PFSK-1 (cell line): ENCODE measurements around the gene USP17L18. TPM values are rescaled to one million over a fixed set of nuclear protein-coding genes. Genes with fewer than 3 reads are reported as not detected.
"Not testable (repeated sequence)": the region's sequence is repeated elsewhere in the genome, so short reads cannot be mapped to it uniquely, and the experiment has no call there.

ENCODE experiments used
- FOXP2 ChIP-seq: optimal IDR thresholded peaks from 2 replicates; pipeline ENCODE3; 2011; ENCODE audit warnings: borderline replicate concordance, control low read depth, inconsistent platforms; ENCODE audit not compliant: insufficient read depth; ENCODE audit errors: extremely low read length, extremely low read depth
- POLR2AphosphoS5 ChIP-seq: IDR thresholded peaks from 2 replicates; pipeline ENCODE4 v1.6.1; 2012; ENCODE audit warnings: low read depth, mild to moderate bottlenecking, control low read depth, low read length, moderate library complexity
- REST ChIP-seq, 2 experiments: IDR thresholded peaks; 2 replicates each; pipeline versions ENCODE4 v1.6.1 to v1.8.0; 2011 to 2012; ENCODE audit warnings: low read depth in 2 of 2, low read length in 2 of 2, control low read depth in 1 of 2, inconsistent platforms in 1 of 2, mild to moderate bottlenecking in 1 of 2, moderate library complexity in 1 of 2; ENCODE audit not compliant: insufficient read depth in 1 of 2
- SIN3A ChIP-seq: IDR thresholded peaks from 2 replicates; pipeline ENCODE4 v1.6.1; 2012; ENCODE audit warnings: mild to moderate bottlenecking, low read length, moderate library complexity, borderline replicate concordance; ENCODE audit not compliant: insufficient read depth
- TAF1 ChIP-seq: IDR thresholded peaks from 2 replicates; pipeline ENCODE4 v1.6.1; 2012; ENCODE audit warnings: low read length, control low read depth, borderline replicate concordance; ENCODE audit not compliant: insufficient read depth
- polyA plus RNA-seq: library from polyadenylated mRNA; unstranded; fragments of >200 nt; gene quantifications from one replicate; pipeline ENCODE4 v1.2.1, GENCODE V29; 2012; ENCODE audit warnings: low read depth, missing spikeins; ENCODE audit not compliant: insufficient read length

USP17L18 gene
- polyA plus RNA-seq: not detected

GRCh38 chr4:9247953-9248680 lies at the start of gene USP17L18:
TSS of gene USP17L18 (plus strand) at chr4:9248630. CDS start at chr4:9248630, 0 bp downstream.
- TF ChIP-seq POLR2AphosphoS5, FOXP2, TAF1: not testable (repeated sequence)

- not testable (repeated sequence) for TF ChIP-seq SIN3A; FOXP2; REST (IDR thresholded peaks at IDR 0.05; ENCODE audit: insufficient read depth in 1 of 2, low read depth in 2 of 2, low read length in 2 of 2)
These were observed 38.1 kb upstream of the USP17L18 start, which contains the start of gene USP17L10 for GRCh38 chr4:9210357-9210756. TSS of gene USP17L10 (plus strand) at chr4:9210657. CDS start at chr4:9210657, 0 bp downstream.

GRCh38 chr4:9215105-9215504 lies 33.3 kb upstream of the USP17L18 start, which contains the start of gene USP17L11:
TSS of gene USP17L11 (plus strand) at chr4:9215405. CDS start at chr4:9215405, 0 bp downstream.
- not testable (repeated sequence) for TF ChIP-seq SIN3A; POLR2AphosphoS5; REST (IDR thresholded peaks at IDR 0.05; ENCODE audit: insufficient read depth in 1 of 2, low read depth in 2 of 2, low read length in 2 of 2)

- TF ChIP-seq SIN3A; POLR2AphosphoS5; REST (IDR thresholded peaks at IDR 0.05; ENCODE audit: insufficient read depth in 1 of 2, low read depth in 2 of 2, low read length in 2 of 2): not testable (repeated sequence)
These were observed 28.6 kb upstream of the USP17L18 start, which contains the start of gene USP17L12 for GRCh38 chr4:9219852-9220251. TSS of gene USP17L12 (plus strand) at chr4:9220152. CDS start at chr4:9220152, 0 bp downstream.

- not testable (repeated sequence) for TF ChIP-seq SIN3A, FOXP2, TAF1
These were observed 23.8 kb upstream of the USP17L18 start, which contains the start of gene USP17L13 for GRCh38 chr4:9224596-9224995. TSS of gene USP17L13 (plus strand) at chr4:9224896. CDS start at chr4:9224896, 0 bp downstream.

- not testable (repeated sequence) for TF ChIP-seq TAF1; REST (IDR thresholded peaks at IDR 0.05; ENCODE audit: insufficient read depth in 1 of 2, low read depth in 2 of 2, low read length in 2 of 2); POLR2AphosphoS5
These were observed 14.3 kb upstream of the USP17L18 start, which contains the start of gene USP17L15 for GRCh38 chr4:9234085-9234484. TSS of gene USP17L15 (plus strand) at chr4:9234385. CDS start at chr4:9234385, 0 bp downstream.
